ENCODE measurements around the gene LSM4.

Gene LSM4

GRCh38 chr19:18263324-18264136, 59.3 kb downstream of the LSM4 start:
- H3K4me3 ChIP-seq (ENCODE audit: low read length), result no peak overlapping the region
- no peaks in the 10 kb centered on the region for H3K9me3 ChIP-seq (ENCODE audit: control insufficient read depth, low read length)
- H3K4me1 ChIP-seq (ENCODE audit: control insufficient read depth, insufficient read depth, low read length), result no peaks in the 10 kb centered on the region
- H3K36me3 ChIP-seq (ENCODE audit: control insufficient read depth, insufficient read depth, low read length), result peaks cover 18% of the 10 kb centered on the region
- H3K27me3 ChIP-seq (ENCODE audit: control insufficient read depth, insufficient read depth, low read length), result no peaks in the 10 kb centered on the region
- H3K9ac ChIP-seq (ENCODE audit: low read length), result no peak overlapping the region

DNA sequence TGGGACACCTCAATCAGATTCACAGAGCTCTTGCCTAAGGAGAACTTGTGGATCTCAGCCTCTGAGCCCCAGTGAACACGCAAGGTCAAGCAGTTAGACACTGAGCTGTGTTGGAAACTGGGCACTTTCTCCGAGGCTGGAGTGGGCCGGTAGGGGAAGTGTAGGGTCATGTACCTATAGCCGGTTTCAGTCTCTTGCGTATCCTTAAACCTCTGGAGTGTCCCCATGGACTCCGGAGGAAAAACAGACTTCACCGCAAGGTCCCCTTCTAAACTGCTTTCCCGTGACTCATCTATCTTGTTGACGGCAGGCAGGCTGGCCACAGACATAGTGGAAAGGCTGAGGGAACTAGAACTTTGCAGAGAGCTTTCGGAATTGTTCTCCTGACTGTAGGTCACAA, 60.0 kb downstream of the LSM4 start:
- Histone ChIP-seq H3K4me3 (ENCODE audit: low read length) (no peak overlapping the region), H3K9ac (ENCODE audit: low read length) (no peak overlapping the region), H3K4me1 (ENCODE audit: control insufficient read depth, insufficient read depth, low read length) (no peaks in the 10 kb centered on the region), H3K9me3 (ENCODE audit: control insufficient read depth, low read length) (no peaks in the 10 kb centered on the region), H3K27me3 (ENCODE audit: control insufficient read depth, insufficient read depth, low read length) (no peaks in the 10 kb centered on the region), H3K36me3 (ENCODE audit: control insufficient read depth, insufficient read depth, low read length) (peaks cover 18% of the 10 kb centered on the region)

DNA sequence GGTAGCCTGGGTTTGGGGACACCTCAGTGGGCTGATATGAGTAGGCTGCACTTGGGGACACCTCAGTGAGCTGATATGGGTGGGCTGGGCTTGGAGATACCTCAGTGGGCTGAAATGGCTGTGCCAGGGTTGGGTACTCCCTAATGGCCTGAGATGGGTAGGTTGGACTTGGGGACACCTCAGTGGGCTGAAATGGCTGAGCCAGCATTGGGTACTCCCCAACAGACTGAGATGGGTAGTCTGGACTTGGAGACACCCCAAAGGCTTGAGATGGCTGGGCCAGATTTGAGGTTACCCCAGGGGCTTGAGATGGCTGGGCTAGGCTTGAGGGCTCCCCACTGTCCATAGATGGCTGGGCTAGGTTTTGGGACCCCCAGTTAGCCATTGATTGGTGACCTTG, 60.7 kb downstream of the LSM4 start:
- Histone ChIP-seq H3K27me3 (ENCODE audit: control insufficient read depth, insufficient read depth, low read length) (no peaks in the 10 kb centered on the region), H3K9ac (ENCODE audit: low read length) (no peak overlapping the region), H3K4me1 (ENCODE audit: control insufficient read depth, insufficient read depth, low read length) (no peaks in the 10 kb centered on the region), H3K9me3 (ENCODE audit: control insufficient read depth, low read length) (no peaks in the 10 kb centered on the region), H3K36me3 (ENCODE audit: control insufficient read depth, insufficient read depth, low read length) (peaks cover 18% of the 10 kb centered on the region), H3K4me3 (ENCODE audit: low read length) (no peak overlapping the region)

GRCh38 chr19:18261474-18261873, 61.4 kb downstream of the LSM4 start:
- no peaks in the 10 kb centered on the region for H3K4me1 ChIP-seq (ENCODE audit: control insufficient read depth, insufficient read depth, low read length)
- H3K9ac ChIP-seq (ENCODE audit: low read length), result no peak overlapping the region
- H3K9me3 ChIP-seq (ENCODE audit: control insufficient read depth, low read length), result no peaks in the 10 kb centered on the region
- peaks cover 12% of the 10 kb centered on the region for H3K36me3 ChIP-seq (ENCODE audit: control insufficient read depth, insufficient read depth, low read length)
- no peaks in the 10 kb centered on the region for H3K27me3 ChIP-seq (ENCODE audit: control insufficient read depth, insufficient read depth, low read length)
- H3K4me3 ChIP-seq (ENCODE audit: low read length), result no peak overlapping the region

DNA sequence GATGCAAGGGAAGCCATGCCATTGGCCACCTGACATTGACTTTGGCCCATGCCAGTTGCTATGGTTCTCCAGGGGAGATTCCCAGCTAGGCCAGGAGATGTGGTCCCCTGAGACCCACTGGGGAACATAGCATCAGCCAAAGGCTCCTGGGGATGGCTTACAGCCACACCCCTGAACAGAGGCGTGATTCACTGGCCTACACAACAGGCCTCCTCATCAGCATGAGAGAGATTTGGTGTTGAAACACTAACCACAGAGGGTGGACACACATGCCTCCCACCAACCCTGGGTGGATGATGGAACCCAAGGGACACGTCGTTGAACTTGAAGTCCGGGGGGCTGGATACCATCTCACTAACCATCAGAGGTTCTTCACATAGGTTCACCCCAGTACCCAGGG, 63.0 kb downstream of the LSM4 start:
- no peak overlapping the region for H3K4me3 ChIP-seq (ENCODE audit: low read length)
- H3K36me3 ChIP-seq (ENCODE audit: control insufficient read depth, insufficient read depth, low read length), result peaks cover 8% of the 10 kb centered on the region
- H3K9me3 ChIP-seq (ENCODE audit: control insufficient read depth, low read length), result no peaks in the 10 kb centered on the region
- H3K9ac ChIP-seq (ENCODE audit: low read length), result no peak overlapping the region
- H3K4me1 ChIP-seq (ENCODE audit: control insufficient read depth, insufficient read depth, low read length), result peaks cover 7% of the 10 kb centered on the region
- no peaks in the 10 kb centered on the region for H3K27me3 ChIP-seq (ENCODE audit: control insufficient read depth, insufficient read depth, low read length)

GRCh38 chr19:18257503-18258470, 65.1 kb downstream of the LSM4 start:
- Histone ChIP-seq H3K36me3 (ENCODE audit: control insufficient read depth, insufficient read depth, low read length) (no peaks in the 10 kb centered on the region), H3K4me3 (ENCODE audit: low read length) (no peak overlapping the region)

More at GRCh38 chr19:18257503-18258470, 65.1 kb downstream of the LSM4 start:
- H3K9ac ChIP-seq (ENCODE audit: low read length), result no peak overlapping the region
- no peaks in the 10 kb centered on the region for H3K27me3 ChIP-seq (ENCODE audit: control insufficient read depth, insufficient read depth, low read length)
- H3K4me1 ChIP-seq (ENCODE audit: control insufficient read depth, insufficient read depth, low read length), result peaks cover 25% of the 10 kb centered on the region
- no peaks in the 10 kb centered on the region for H3K9me3 ChIP-seq (ENCODE audit: control insufficient read depth, low read length)

All from mucosa of stomach (tissue), 1 donor.